Gastroesophageal sphincter (tissue), 3 donors: ENCODE results near the gene GNB5.

Source experiments
- POLR2A ChIP-seq, 2 donors: fragments of 450-650 bp; IDR thresholded peaks; one replicate each; pipeline ENCODE4 v1.6.1; 2017; ENCODE audit warnings: antibody characterized with exemption in 2 of 2, mild to moderate bottlenecking in 2 of 2, moderate library complexity in 1 of 2
- TF ChIP-seq, protein P1 (sequence below), 4 experiments: fragments of 200-600 bp in 2 of 4; fragments of 450-650 bp in 2 of 4; sonication (generic) in 1 of 4; IDR thresholded peaks; one replicate each; pipeline ENCODE4 v1.5.1; 2017 to 2019; ENCODE audit warnings: antibody characterized with exemption in 4 of 4, mild to moderate bottlenecking in 2 of 4, moderate library complexity in 2 of 4

DNA sequence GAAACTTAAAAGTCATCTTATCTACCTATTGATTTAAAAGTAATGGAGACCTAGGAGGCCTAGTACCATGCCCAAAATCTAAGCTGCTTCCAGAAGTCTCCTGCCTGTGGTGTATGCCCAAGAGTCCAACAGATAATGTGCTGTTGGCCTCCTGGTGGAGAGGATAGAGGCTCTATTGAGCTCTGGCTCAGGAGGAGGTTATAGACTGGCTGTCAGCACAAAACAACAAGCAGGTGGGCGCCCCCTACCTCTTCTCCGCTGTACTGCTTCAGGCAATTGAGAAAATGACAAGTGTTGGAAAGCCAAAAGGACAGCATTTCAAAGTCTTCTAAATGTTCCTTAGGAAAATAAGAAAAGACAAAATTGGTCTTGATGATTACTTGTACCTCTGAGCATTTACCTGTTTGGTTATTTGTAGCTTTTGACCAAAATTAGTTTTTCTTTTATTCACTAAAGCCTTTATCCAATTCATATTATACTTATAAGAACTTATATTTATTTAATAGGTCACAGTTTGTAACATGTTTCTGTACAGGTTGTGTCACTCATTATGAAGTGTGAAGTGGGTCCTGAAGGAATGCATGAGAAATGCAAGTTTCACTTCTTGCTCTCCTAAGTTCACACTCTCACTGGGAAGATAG, 17.2 kb upstream of the GNB5 start:
- TF ChIP-seq, protein P1, sequence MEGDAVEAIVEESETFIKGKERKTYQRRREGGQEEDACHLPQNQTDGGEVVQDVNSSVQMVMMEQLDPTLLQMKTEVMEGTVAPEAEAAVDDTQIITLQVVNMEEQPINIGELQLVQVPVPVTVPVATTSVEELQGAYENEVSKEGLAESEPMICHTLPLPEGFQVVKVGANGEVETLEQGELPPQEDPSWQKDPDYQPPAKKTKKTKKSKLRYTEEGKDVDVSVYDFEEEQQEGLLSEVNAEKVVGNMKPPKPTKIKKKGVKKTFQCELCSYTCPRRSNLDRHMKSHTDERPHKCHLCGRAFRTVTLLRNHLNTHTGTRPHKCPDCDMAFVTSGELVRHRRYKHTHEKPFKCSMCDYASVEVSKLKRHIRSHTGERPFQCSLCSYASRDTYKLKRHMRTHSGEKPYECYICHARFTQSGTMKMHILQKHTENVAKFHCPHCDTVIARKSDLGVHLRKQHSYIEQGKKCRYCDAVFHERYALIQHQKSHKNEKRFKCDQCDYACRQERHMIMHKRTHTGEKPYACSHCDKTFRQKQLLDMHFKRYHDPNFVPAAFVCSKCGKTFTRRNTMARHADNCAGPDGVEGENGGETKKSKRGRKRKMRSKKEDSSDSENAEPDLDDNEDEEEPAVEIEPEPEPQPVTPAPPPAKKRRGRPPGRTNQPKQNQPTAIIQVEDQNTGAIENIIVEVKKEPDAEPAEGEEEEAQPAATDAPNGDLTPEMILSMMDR (IDR thresholded peaks at IDR 0.05): peak; percentile 24 to 56 (median 40)
- TF ChIP-seq POLR2A (IDR thresholded peaks at IDR 0.05): no peak
